Left ventricle myocardium inferior (tissue), 1 donor: ENCODE results near the gene DNAJB4. TPM values are rescaled to one million over a fixed set of nuclear protein-coding genes. Genes with fewer than 3 reads are reported as not detected.

Experiments used
- DNase-seq: peaks from one replicate; pipeline ENCODE4 v3.0.0-alpha.2; 2020
- H3K27ac ChIP-seq: fragments of 200-600 bp; replicated peaks from 2 replicates; pipeline ENCODE4 v1.8.0; 2021
- H3K27me3 ChIP-seq: fragments of 200-600 bp; 2 replicates; pipeline ENCODE4 v1.8.0; 2021; ENCODE audit warnings: low read depth
- H3K36me3 ChIP-seq: fragments of 200-600 bp; 2 replicates; pipeline ENCODE4 v1.8.0; 2021
- H3K4me1 ChIP-seq: fragments of 200-600 bp; 2 replicates; pipeline ENCODE4 v1.8.0; 2021
- H3K4me3 ChIP-seq: fragments of 200-600 bp; 2 replicates; pipeline ENCODE4 v1.8.0; 2021; ENCODE audit warnings: mild to moderate bottlenecking, moderate library complexity
- H3K9me3 ChIP-seq: fragments of 200-600 bp; replicated peaks from 2 replicates; pipeline ENCODE4 v1.8.0; 2021
- CTCF ChIP-seq: fragments of 200-600 bp; IDR thresholded peaks from 2 replicates; pipeline ENCODE4 v1.8.0; 2021; ENCODE audit warnings: antibody characterized with exemption, mild to moderate bottlenecking, borderline replicate concordance
- intact Hi-C: fragments of 100-400 bp; cut with micrococcal nuclease; formaldehyde crosslinking; loops from one replicate; pipeline ENCODE4 v1.11.0; 2022
- total RNA-seq: library from RNA; stranded (reverse); fragmentation: NEBNext Ultra II Directional; extraction: Animal tissue kit (Norgen Biotek cat#: 25700); gene quantifications from one replicate; pipeline ENCODE4 v1.2.1, GENCODE V29; 2021
- donor health status: DM: no; HTN: yes; CAD: no; lungs with severe emphysema.

Gene DNAJB4
- total RNA-seq, 1 donor from 2014 or later = 118 TPM

- Histone ChIP-seq H3K27me3 (no peaks in the 10 kb centered on the region), H3K4me1 (peaks cover 49% of the 10 kb centered on the region), H3K27ac (peak overlapping the region; percentile 93), H3K9me3 (no peaks in the 10 kb centered on the region), H3K36me3 (no peaks in the 10 kb centered on the region), H3K4me3 (peak overlapping the region; percentile 77)
- DNase-seq = peak; percentile 53
- intact Hi-C loops = loop anchor here (2.0 to 10.0 kb wide), 2 partner anchors 25 to 101 kb away; partner anchors contain the start of gene FUBP1
- TF ChIP-seq CTCF = no peak
Measured at GRCh38 chr1:78003882-78004718, 639 bp upstream of the DNAJB4 start.

- intact Hi-C loops = loop anchor here (2.0 to 10.0 kb wide), 2 partner anchors 27 to 99 kb away; partner anchors contain the start of gene FUBP1
- Histone ChIP-seq H3K9me3 (no peaks in the 10 kb centered on the region), H3K36me3 (no peaks in the 10 kb centered on the region), H3K4me1 (peaks cover 62% of the 10 kb centered on the region), H3K27ac (peak overlapping the region; percentile 93), H3K27me3 (no peaks in the 10 kb centered on the region), H3K4me3 (peak overlapping the region; percentile 77)
- no peak for TF ChIP-seq CTCF
- no peak for DNase-seq
Measured at GRCh38 chr1:78005448-78005722, 646 bp downstream of the DNAJB4 start.

GRCh38 chr1:78005755-78006154, 1.0 kb downstream of the DNAJB4 start:
- intact Hi-C loops = loop anchor here (2.0 to 10.0 kb wide), 2 partner anchors 27 to 99 kb away; partner anchors contain the start of gene FUBP1
- no peak for DNase-seq
- TF ChIP-seq CTCF = no peak
- Histone ChIP-seq H3K4me3 (peak overlapping the region; percentile 77), H3K9me3 (no peaks in the 10 kb centered on the region), H3K27ac (peak overlapping the region; percentile 93), H3K36me3 (no peaks in the 10 kb centered on the region), H3K27me3 (no peaks in the 10 kb centered on the region), H3K4me1 (peaks cover 66% of the 10 kb centered on the region)

- peak overlapping the region; percentile 93 for H3K27ac ChIP-seq
- no peak for TF ChIP-seq CTCF
- H3K27me3 ChIP-seq = no peaks in the 10 kb centered on the region
- no peaks in the 10 kb centered on the region for H3K36me3 ChIP-seq
- DNase-seq = no peak
- H3K9me3 ChIP-seq = no peaks in the 10 kb centered on the region
- intact Hi-C loops = loop anchor here (10.0 kb wide), 1 partner anchor 98 kb away; no protein-coding TSS in a partner anchor
- peaks cover 73% of the 10 kb centered on the region for H3K4me1 ChIP-seq
- H3K4me3 ChIP-seq = peak overlapping the region; percentile 77
Measured at GRCh38 chr1:78006521-78006920, 1.8 kb downstream of the DNAJB4 start.

- H3K4me3 ChIP-seq = peak overlapping the region; percentile 77
- no peak for DNase-seq
- peak overlapping the region; percentile 93 for H3K27ac ChIP-seq
- H3K27me3 ChIP-seq = no peaks in the 10 kb centered on the region
- no peaks in the 10 kb centered on the region for H3K9me3 ChIP-seq
- TF ChIP-seq CTCF = no peak
- H3K36me3 ChIP-seq = peaks cover 3% of the 10 kb centered on the region
- intact Hi-C loops = loop anchor here (10.0 kb wide), 1 partner anchor 97 kb away; no protein-coding TSS in a partner anchor
- peaks cover 65% of the 10 kb centered on the region for H3K4me1 ChIP-seq
Measured at GRCh38 chr1:78007677-78008341, 3.1 kb downstream of the DNAJB4 start.
